ENCODE results near the gene FNBP1. TPM values are rescaled to one million over a fixed set of nuclear protein-coding genes. Genes with fewer than 3 reads are reported as not detected.

FNBP1 gene
- total RNA-seq, 1 donor from 2014 or later: 87.2 TPM

GRCh38 chr9:129899620-129900019 lies 143.4 kb downstream of the FNBP1 start:
- H3K27ac ChIP-seq: no peak overlapping the region
- intact Hi-C loops (cut with DNase I): no loop called here
- H3K36me3 ChIP-seq: peaks cover 40 to 89% of the 10 kb centered on the region in 2 donors

GRCh38 chr9:129898185-129898584 lies 144.8 kb downstream of the FNBP1 start:
- intact Hi-C loops (cut with DNase I): no loop called here
- DNase-seq (ENCODE audit: low spot score in 2 of 2): no peak
- H3K36me3 ChIP-seq: peaks cover 40 to 84% of the 10 kb centered on the region in 2 donors

More at GRCh38 chr9:129899620-129900019, 143.4 kb downstream of the FNBP1 start:
- Histone ChIP-seq H3K4me3 (no peak overlapping the region), H3K9me3 (no peaks in the 10 kb centered on the region), H3K4me1 (no peaks in the 10 kb centered on the region), H3K27me3 (no peaks in the 10 kb centered on the region)
- TF ChIP-seq CTCF (IDR thresholded peaks at IDR 0.05): no peak
- no peak for DNase-seq (ENCODE audit: low spot score in 2 of 2)

GRCh38 chr9:129897263-129897662 lies 145.7 kb downstream of the FNBP1 start:
- intact Hi-C loops (cut with DNase I): no loop called here
- TF ChIP-seq CTCF (IDR thresholded peaks at IDR 0.05): no peak

More at GRCh38 chr9:129898185-129898584, 144.8 kb downstream of the FNBP1 start:
- TF ChIP-seq CTCF (IDR thresholded peaks at IDR 0.05): no peak
- Histone ChIP-seq H3K9me3 (no peaks in the 10 kb centered on the region), H3K27ac (no peak overlapping the region), H3K4me1 (peaks cover 0 to 1% of the 10 kb centered on the region in 2 donors), H3K27me3 (no peaks in the 10 kb centered on the region), H3K4me3 (no peak overlapping the region)

GRCh38 chr9:129895376-129896268 lies 147.4 kb downstream of the FNBP1 start:
- intact Hi-C loops (cut with DNase I): no loop called here
- Histone ChIP-seq H3K27me3 (no peaks in the 10 kb centered on the region), H3K27ac (no peak overlapping the region), H3K4me3 (no peak overlapping the region), H3K4me1 (peaks cover 0 to 11% of the 10 kb centered on the region in 2 donors), H3K9me3 (no peaks in the 10 kb centered on the region), H3K36me3 (peaks cover 22 to 59% of the 10 kb centered on the region in 2 donors)
- no peak for DNase-seq (ENCODE audit: low spot score in 2 of 2)
- no peak for TF ChIP-seq CTCF (IDR thresholded peaks at IDR 0.05)

More at GRCh38 chr9:129897263-129897662, 145.7 kb downstream of the FNBP1 start:
- Histone ChIP-seq H3K36me3 (peaks cover 34 to 75% of the 10 kb centered on the region in 2 donors), H3K27me3 (no peaks in the 10 kb centered on the region), H3K27ac (no peak overlapping the region), H3K9me3 (no peaks in the 10 kb centered on the region), H3K4me3 (no peak overlapping the region), H3K4me1 (peaks cover 0 to 7% of the 10 kb centered on the region in 2 donors)
- DNase-seq (ENCODE audit: low spot score in 2 of 2): no peak

GRCh38 chr9:129894120-129894823 lies 148.7 kb downstream of the FNBP1 start:
- intact Hi-C loops (cut with DNase I): no loop called here

More at GRCh38 chr9:129894120-129894823, 148.7 kb downstream of the FNBP1 start:
- H3K36me3 ChIP-seq: peaks cover 18 to 60% of the 10 kb centered on the region in 2 donors
- no peak overlapping the region for H3K4me3 ChIP-seq
- no peak for DNase-seq (ENCODE audit: low spot score in 2 of 2)
- H3K27me3 ChIP-seq: no peaks in the 10 kb centered on the region
- TF ChIP-seq CTCF (IDR thresholded peaks at IDR 0.05): no peak
- peak overlapping the region in 1 of 2 donors; percentile 50 for H3K27ac ChIP-seq
- peaks cover 0 to 11% of the 10 kb centered on the region in 2 donors for H3K4me1 ChIP-seq
- no peaks in the 10 kb centered on the region for H3K9me3 ChIP-seq
